Liver (tissue), 3 donors: ENCODE results near the gene KAT5.

Source experiments
- GABPA ChIP-seq, 2 donors: IDR thresholded peaks in 1 of 2; conservative IDR thresholded peaks in 1 of 2; 2 replicates each; pipeline ENCODE4 v1.6.1; 2016; ENCODE audit warnings: antibody characterized with exemption in 2 of 2, mild to moderate bottlenecking in 1 of 2, moderate library complexity in 1 of 2
- HNF4A ChIP-seq, 2 donors: conservative IDR thresholded peaks; 2 replicates each; pipeline ENCODE4 v1.6.1; 2016; ENCODE audit warnings: antibody characterized with exemption in 2 of 2, mild to moderate bottlenecking in 2 of 2
- RAD21 ChIP-seq, 2 donors: IDR thresholded peaks; 2 replicates each; pipeline ENCODE4 v1.6.1; 2016; ENCODE audit warnings: antibody characterized with exemption in 2 of 2, mild to moderate bottlenecking in 2 of 2
- TAF1 ChIP-seq: conservative IDR thresholded peaks from 2 replicates; pipeline ENCODE4 v1.6.1; 2016; ENCODE audit warnings: antibody characterized with exemption, mild to moderate bottlenecking
- TF ChIP-seq, protein P1 (sequence below): fragments of 150-350 bp; IDR thresholded peaks from 2 replicates; pipeline ENCODE4 v1.5.1; 2017; ENCODE audit warnings: improper control_type of control experiment, low read depth, low read length; ENCODE audit not compliant: missing input control
- donor health status: healthy.
- donor health status: healthy.

DNA sequence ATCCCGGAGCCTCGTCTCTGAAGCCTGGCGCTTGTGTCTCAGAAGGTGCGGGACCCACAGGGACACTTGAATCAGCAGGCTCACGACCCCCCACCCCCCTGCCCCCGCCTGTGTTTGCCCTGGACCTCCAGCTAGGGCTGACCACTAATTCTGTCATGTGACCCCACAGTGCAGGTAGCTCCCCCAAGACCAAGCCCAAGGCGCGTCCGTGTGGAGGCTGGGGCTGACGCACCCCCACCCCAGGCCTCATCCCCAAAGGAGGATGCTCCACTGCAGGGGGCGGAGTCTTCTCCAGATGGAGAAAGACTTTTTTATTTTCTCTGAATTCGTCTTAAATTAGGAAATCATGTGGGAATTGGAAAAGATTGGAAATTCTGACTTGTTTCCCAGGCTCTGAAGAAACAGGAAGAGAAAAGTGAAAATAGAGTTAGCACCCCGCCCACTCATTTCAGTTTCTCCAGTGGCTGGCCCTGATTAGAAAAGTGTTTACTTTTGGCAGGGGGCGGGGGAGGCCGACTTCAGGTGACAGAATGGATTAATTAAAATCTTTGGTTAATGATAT, 48.3 kb upstream of the KAT5 start:
- TF ChIP-seq, protein P1, sequence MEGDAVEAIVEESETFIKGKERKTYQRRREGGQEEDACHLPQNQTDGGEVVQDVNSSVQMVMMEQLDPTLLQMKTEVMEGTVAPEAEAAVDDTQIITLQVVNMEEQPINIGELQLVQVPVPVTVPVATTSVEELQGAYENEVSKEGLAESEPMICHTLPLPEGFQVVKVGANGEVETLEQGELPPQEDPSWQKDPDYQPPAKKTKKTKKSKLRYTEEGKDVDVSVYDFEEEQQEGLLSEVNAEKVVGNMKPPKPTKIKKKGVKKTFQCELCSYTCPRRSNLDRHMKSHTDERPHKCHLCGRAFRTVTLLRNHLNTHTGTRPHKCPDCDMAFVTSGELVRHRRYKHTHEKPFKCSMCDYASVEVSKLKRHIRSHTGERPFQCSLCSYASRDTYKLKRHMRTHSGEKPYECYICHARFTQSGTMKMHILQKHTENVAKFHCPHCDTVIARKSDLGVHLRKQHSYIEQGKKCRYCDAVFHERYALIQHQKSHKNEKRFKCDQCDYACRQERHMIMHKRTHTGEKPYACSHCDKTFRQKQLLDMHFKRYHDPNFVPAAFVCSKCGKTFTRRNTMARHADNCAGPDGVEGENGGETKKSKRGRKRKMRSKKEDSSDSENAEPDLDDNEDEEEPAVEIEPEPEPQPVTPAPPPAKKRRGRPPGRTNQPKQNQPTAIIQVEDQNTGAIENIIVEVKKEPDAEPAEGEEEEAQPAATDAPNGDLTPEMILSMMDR, result no peak
- no peak for TF ChIP-seq TAF1
- no peak for TF ChIP-seq HNF4A (conservative IDR thresholded peaks at IDR 0.05)
- TF ChIP-seq GABPA (IDR thresholded peaks at IDR 0.05 in 1 of 2, conservative IDR thresholded peaks at IDR 0.05 in 1 of 2), result no peak
- TF ChIP-seq RAD21 (IDR thresholded peaks at IDR 0.05), result no peak
